ENCODE results near the gene NLRP6.
A peak's percentile ranks its signal among the peaks of the same experiment; 100 is the strongest.
"Not testable (repeated sequence)": the region's sequence is repeated elsewhere in the genome, so short reads cannot be mapped to it uniquely, and the experiment has no call there.

Gene NLRP6

GRCh38 chr11:278001-278951, at the start of gene NLRP6:
Gene NLRP6 (plus strand): TSS chr11:278407. CDS start chr11:278570, 163 bp downstream.
- no peak for DNase-seq (ENCODE audit: low spot score)

- no peak for DNase-seq (ENCODE audit: low spot score)
These were observed 47.8 kb upstream of the NLRP6 start for GRCh38 chr11:230431-230830.

- DNase-seq (ENCODE audit: low spot score), result no peak
These were observed 45.2 kb upstream of the NLRP6 start for GRCh38 chr11:232783-233565.

- DNase-seq (ENCODE audit: low spot score), result no peak
These were observed 43.0 kb upstream of the NLRP6 start for GRCh38 chr11:235180-235579.

GRCh38 chr11:235609-235996, 42.6 kb upstream of the NLRP6 start:
- DNase-seq (ENCODE audit: low spot score), result no peak

GRCh38 chr11:235997-236773, 42.0 kb upstream of the NLRP6 start, which contains the start of gene SIRT3:
Gene SIRT3 (minus strand): TSS chr11:236342. CDS start chr11:236328, 14 bp downstream.
- DNase-seq (ENCODE audit: low spot score), result peak; percentile 91

- peak; percentile 94 for DNase-seq (ENCODE audit: low spot score)
These were observed 41.1 kb upstream of the NLRP6 start, which contains the start of gene PSMD13 for GRCh38 chr11:236774-237767. Gene PSMD13 (plus strand): TSS chr11:236976. CDS start chr11:237050, 74 bp downstream.

- not testable (repeated sequence) for DNase-seq (ENCODE audit: low spot score)
These were observed 39.9 kb upstream of the NLRP6 start for GRCh38 chr11:238346-238745.

- DNase-seq (ENCODE audit: low spot score), result no peak
These were observed 37.9 kb upstream of the NLRP6 start for GRCh38 chr11:240315-240714.

- DNase-seq (ENCODE audit: low spot score), result no peak
These were observed 36.6 kb upstream of the NLRP6 start for GRCh38 chr11:241634-242033.

GRCh38 chr11:244376-244775, 33.8 kb upstream of the NLRP6 start:
- DNase-seq (ENCODE audit: low spot score), result no peak

GRCh38 chr11:249062-249461, 29.1 kb upstream of the NLRP6 start:
- DNase-seq (ENCODE audit: low spot score), result no peak

- DNase-seq (ENCODE audit: low spot score), result no peak
These were observed 27.9 kb upstream of the NLRP6 start for GRCh38 chr11:250274-250673.

GRCh38 chr11:250740-251299, 27.4 kb upstream of the NLRP6 start:
- DNase-seq (ENCODE audit: low spot score), result peak; percentile 46

GRCh38 chr11:251550-251949, 26.7 kb upstream of the NLRP6 start:
- no peak for DNase-seq (ENCODE audit: low spot score)

- DNase-seq (ENCODE audit: low spot score), result no peak
These were observed 25.5 kb upstream of the NLRP6 start for GRCh38 chr11:252666-253065.

- no peak for DNase-seq (ENCODE audit: low spot score)
These were observed 24.9 kb upstream of the NLRP6 start for GRCh38 chr11:253160-253885.

- DNase-seq (ENCODE audit: low spot score), result no peak
These were observed 24.3 kb upstream of the NLRP6 start for GRCh38 chr11:253886-254270.

- no peak for DNase-seq (ENCODE audit: low spot score)
These were observed 23.0 kb upstream of the NLRP6 start for GRCh38 chr11:255176-255575.

- DNase-seq (ENCODE audit: low spot score), result no peak
These were observed 22.4 kb upstream of the NLRP6 start for GRCh38 chr11:255816-256215.
